HepG2 (cell line): ENCODE measurements around the gene ESYT1. TPM values are rescaled to one million over a fixed set of nuclear protein-coding genes. Genes with fewer than 3 reads are reported as not detected.

Experiments used
- ARNT2 ChIP-seq: sonication (generic); formaldehyde crosslinking; IDR thresholded peaks from 2 replicates; pipeline ENCODE4 v1.8.0; 2022; ENCODE audit warnings: mild to moderate bottlenecking, low read depth, missing genetic modification reagents, moderate library complexity
- CBFB ChIP-seq: sonication (generic); formaldehyde crosslinking; IDR thresholded peaks from 2 replicates; pipeline ENCODE4 v1.4.0; 2020; ENCODE audit warnings: missing genetic modification reagents
- CREM ChIP-seq, 2 experiments: sonication (generic) in 1 of 2; formaldehyde crosslinking in 1 of 2; IDR thresholded peaks; 2 replicates each; pipeline versions ENCODE4 v1.4.0 to v1.6.1; 2016 to 2020; ENCODE audit warnings: antibody characterized with exemption in 1 of 2, mild to moderate bottlenecking in 1 of 2, missing genetic modification reagents in 1 of 2
- GLMP ChIP-seq: sonication (generic); formaldehyde crosslinking; IDR thresholded peaks from 2 replicates; pipeline ENCODE4 v1.9.0; 2021; ENCODE audit warnings: missing genetic modification reagents, mild to moderate bottlenecking, borderline replicate concordance
- HNRNPH1 ChIP-seq: fragments of 200-400 bp; formaldehyde crosslinking; optimal IDR thresholded peaks from 2 replicates; pipeline ENCODE3; 2017; ENCODE audit warnings: mild to moderate bottlenecking, low read depth, low read length
- KLF16 ChIP-seq, 2 experiments: sonication (generic) in 1 of 2; formaldehyde crosslinking in 1 of 2; IDR thresholded peaks; 2 replicates each; pipeline versions ENCODE4 v1.6.1 to v1.8.0; 2016 to 2023; ENCODE audit warnings: missing genetic modification reagents in 2 of 2, missing compliant biosample characterization in 1 of 2
- PAX8 ChIP-seq: sonication (generic); formaldehyde crosslinking; IDR thresholded peaks from 2 replicates; pipeline ENCODE4 v1.8.0; 2022; ENCODE audit warnings: mild to moderate bottlenecking, missing genetic modification reagents, borderline replicate concordance
- PITX1 ChIP-seq: sonication (generic); formaldehyde crosslinking; IDR thresholded peaks from 2 replicates; pipeline ENCODE4 v1.5.1; 2020; ENCODE audit warnings: mild to moderate bottlenecking, missing genetic modification reagents
- SOX13 ChIP-seq, 3 experiments: fragments of 450-650 bp in 1 of 3; sonication (generic) in 1 of 3; formaldehyde crosslinking in 1 of 3; IDR thresholded peaks in 2 of 3; conservative IDR thresholded peaks in 1 of 3; 2 replicates each; pipeline versions ENCODE4 v1.5.0 to v1.6.1; 2016 to 2020; ENCODE audit warnings: antibody characterized with exemption in 1 of 3, mild to moderate bottlenecking in 1 of 3, missing compliant biosample characterization in 1 of 3, missing genetic modification reagents in 1 of 3, moderate library complexity in 1 of 3
- ZBTB8A ChIP-seq: sonication (generic); formaldehyde crosslinking; IDR thresholded peaks from 2 replicates; pipeline ENCODE4 v1.4.0; 2020; ENCODE audit warnings: mild to moderate bottlenecking, low read depth, missing genetic modification reagents, borderline replicate concordance
- polyA plus RNA-seq, 8 experiments: library from polyadenylated mRNA; depleted of rRNA in 3 of 8; stranded (reverse) in 7 of 8; unstranded in 1 of 8; fragments of >200 nt; fragmentation: Illumina TruSeq in 4 of 8; extraction: Trizol in 4 of 8; gene quantifications; 2 replicates each; pipeline versions ENCODE4 v1.2.1 to v1.2.3, GENCODE V29; 2011 to 2016; ENCODE audit warnings: low read depth in 4 of 8, missing spikeins in 1 of 8, mixed read lengths in 1 of 8; ENCODE audit not compliant: insufficient read depth in 1 of 8
- total RNA-seq, 5 experiments: library from RNA; depleted of rRNA; stranded (reverse); fragments of >200 nt; fragmentation: Illumina TruSeq; extraction: Trizol; gene quantifications; 2 replicates each; pipeline ENCODE4 v1.2.3, GENCODE V29; 2016; ENCODE audit warnings: low read depth in 1 of 5
- TF ChIP-seq, protein P1 (sequence below): sonication (generic); formaldehyde crosslinking; IDR thresholded peaks from 2 replicates; pipeline ENCODE4 v1.4.0; 2020; ENCODE audit warnings: mild to moderate bottlenecking, missing genetic modification reagents, borderline replicate concordance
- TF ChIP-seq, protein P2 (sequence below): sonication (generic); formaldehyde crosslinking; IDR thresholded peaks from 2 replicates; pipeline ENCODE4 v1.5.0; 2020; ENCODE audit warnings: mild to moderate bottlenecking, missing genetic modification reagents, borderline replicate concordance

The ESYT1 gene
- total and polyA plus RNA-seq, 2 of the 13 experiments (the other 11 are each of a cell fraction or from before 2014, with no cell fraction given) = 66.9 to 71.0 TPM

- no peak for TF ChIP-seq HNRNPH1
- TF ChIP-seq SOX13 (IDR thresholded peaks at IDR 0.05) = no peak
- TF ChIP-seq SOX13 (CRISPR knock-in tag; conservative IDR thresholded peaks at IDR 0.05 in 1 of 2, IDR thresholded peaks at IDR 0.05 in 1 of 2) = no peak
- TF ChIP-seq ARNT2 (CRISPR knock-in tag) = 0 out of 2 replicates have a peak, but pooled peaks have one; percentile 42
- TF ChIP-seq CREM (IDR thresholded peaks at IDR 0.05) = no peak
- TF ChIP-seq CREM (CRISPR knock-in tag; IDR thresholded peaks at IDR 0.05) = no peak
- TF ChIP-seq, protein P1, sequence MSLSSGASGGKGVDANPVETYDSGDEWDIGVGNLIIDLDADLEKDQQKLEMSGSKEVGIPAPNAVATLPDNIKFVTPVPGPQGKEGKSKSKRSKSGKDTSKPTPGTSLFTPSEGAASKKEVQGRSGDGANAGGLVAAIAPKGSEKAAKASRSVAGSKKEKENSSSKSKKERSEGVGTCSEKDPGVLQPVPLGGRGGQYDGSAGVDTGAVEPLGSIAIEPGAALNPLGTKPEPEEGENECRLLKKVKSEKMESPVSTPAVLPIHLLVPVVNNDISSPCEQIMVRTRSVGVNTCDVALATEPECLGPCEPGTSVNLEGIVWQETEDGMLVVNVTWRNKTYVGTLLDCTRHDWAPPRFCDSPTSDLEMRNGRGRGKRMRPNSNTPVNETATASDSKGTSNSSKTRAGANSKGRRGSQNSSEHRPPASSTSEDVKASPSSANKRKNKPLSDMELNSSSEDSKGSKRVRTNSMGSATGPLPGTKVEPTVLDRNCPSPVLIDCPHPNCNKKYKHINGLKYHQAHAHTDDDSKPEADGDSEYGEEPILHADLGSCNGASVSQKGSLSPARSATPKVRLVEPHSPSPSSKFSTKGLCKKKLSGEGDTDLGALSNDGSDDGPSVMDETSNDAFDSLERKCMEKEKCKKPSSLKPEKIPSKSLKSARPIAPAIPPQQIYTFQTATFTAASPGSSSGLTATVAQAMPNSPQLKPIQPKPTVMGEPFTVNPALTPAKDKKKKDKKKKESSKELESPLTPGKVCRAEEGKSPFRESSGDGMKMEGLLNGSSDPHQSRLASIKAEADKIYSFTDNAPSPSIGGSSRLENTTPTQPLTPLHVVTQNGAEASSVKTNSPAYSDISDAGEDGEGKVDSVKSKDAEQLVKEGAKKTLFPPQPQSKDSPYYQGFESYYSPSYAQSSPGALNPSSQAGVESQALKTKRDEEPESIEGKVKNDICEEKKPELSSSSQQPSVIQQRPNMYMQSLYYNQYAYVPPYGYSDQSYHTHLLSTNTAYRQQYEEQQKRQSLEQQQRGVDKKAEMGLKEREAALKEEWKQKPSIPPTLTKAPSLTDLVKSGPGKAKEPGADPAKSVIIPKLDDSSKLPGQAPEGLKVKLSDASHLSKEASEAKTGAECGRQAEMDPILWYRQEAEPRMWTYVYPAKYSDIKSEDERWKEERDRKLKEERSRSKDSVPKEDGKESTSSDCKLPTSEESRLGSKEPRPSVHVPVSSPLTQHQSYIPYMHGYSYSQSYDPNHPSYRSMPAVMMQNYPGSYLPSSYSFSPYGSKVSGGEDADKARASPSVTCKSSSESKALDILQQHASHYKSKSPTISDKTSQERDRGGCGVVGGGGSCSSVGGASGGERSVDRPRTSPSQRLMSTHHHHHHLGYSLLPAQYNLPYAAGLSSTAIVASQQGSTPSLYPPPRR (CRISPR knock-in tag) = no peak
- 0 out of 2 replicates have a peak, but pooled peaks have one; percentile 54 for TF ChIP-seq CBFB (CRISPR knock-in tag)
- TF ChIP-seq ZBTB8A (CRISPR knock-in tag) = no peak
- TF ChIP-seq KLF16 (CRISPR knock-in tag; IDR thresholded peaks at IDR 0.05) = peak in 1 of 2 experiments; percentile 49; a peak in 1 of 4 replicates
- peak; percentile 28; the same call in 1 of the 2 replicates for TF ChIP-seq PITX1 (CRISPR knock-in tag)
- TF ChIP-seq PAX8 = no peak
- no peak for TF ChIP-seq GLMP (CRISPR knock-in tag)
- TF ChIP-seq, protein P2, sequence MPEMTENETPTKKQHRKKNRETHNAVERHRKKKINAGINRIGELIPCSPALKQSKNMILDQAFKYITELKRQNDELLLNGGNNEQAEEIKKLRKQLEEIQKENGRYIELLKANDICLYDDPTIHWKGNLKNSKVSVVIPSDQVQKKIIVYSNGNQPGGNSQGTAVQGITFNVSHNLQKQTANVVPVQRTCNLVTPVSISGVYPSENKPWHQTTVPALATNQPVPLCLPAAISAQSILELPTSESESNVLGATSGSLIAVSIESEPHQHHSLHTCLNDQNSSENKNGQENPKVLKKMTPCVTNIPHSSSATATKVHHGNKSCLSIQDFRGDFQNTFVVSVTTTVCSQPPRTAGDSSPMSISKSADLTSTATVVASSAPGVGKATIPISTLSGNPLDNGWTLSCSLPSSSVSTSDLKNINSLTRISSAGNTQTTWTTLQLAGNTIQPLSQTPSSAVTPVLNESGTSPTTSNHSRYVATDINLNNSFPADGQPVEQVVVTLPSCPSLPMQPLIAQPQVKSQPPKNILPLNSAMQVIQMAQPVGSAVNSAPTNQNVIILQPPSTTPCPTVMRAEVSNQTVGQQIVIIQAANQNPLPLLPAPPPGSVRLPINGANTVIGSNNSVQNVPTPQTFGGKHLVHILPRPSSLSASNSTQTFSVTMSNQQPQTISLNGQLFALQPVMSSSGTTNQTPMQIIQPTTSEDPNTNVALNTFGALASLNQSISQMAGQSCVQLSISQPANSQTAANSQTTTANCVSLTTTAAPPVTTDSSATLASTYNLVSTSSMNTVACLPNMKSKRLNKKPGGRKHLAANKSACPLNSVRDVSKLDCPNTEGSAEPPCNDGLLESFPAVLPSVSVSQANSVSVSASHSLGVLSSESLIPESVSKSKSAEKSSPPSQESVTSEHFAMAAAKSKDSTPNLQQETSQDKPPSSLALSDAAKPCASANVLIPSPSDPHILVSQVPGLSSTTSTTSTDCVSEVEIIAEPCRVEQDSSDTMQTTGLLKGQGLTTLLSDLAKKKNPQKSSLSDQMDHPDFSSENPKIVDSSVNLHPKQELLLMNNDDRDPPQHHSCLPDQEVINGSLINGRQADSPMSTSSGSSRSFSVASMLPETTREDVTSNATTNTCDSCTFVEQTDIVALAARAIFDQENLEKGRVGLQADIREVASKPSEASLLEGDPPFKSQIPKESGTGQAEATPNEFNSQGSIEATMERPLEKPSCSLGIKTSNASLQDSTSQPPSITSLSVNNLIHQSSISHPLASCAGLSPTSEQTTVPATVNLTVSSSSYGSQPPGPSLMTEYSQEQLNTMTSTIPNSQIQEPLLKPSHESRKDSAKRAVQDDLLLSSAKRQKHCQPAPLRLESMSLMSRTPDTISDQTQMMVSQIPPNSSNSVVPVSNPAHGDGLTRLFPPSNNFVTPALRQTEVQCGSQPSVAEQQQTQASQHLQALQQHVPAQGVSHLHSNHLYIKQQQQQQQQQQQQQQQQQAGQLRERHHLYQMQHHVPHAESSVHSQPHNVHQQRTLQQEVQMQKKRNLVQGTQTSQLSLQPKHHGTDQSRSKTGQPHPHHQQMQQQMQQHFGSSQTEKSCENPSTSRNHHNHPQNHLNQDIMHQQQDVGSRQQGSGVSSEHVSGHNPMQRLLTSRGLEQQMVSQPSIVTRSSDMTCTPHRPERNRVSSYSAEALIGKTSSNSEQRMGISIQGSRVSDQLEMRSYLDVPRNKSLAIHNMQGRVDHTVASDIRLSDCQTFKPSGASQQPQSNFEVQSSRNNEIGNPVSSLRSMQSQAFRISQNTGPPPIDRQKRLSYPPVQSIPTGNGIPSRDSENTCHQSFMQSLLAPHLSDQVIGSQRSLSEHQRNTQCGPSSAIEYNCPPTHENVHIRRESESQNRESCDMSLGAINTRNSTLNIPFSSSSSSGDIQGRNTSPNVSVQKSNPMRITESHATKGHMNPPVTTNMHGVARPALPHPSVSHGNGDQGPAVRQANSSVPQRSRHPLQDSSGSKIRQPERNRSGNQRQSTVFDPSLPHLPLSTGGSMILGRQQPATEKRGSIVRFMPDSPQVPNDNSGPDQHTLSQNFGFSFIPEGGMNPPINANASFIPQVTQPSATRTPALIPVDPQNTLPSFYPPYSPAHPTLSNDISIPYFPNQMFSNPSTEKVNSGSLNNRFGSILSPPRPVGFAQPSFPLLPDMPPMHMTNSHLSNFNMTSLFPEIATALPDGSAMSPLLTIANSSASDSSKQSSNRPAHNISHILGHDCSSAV (CRISPR knock-in tag) = 0 out of 2 replicates have a peak, but pooled peaks have one; percentile 19
Measured at GRCh38 chr12:56129206-56129941, 1.3 kb downstream of the ESYT1 start (continued).
